Spleen (tissue), 7 donors: ENCODE results near the gene ARL5C.

ENCODE experiments used
- POLR2A ChIP-seq, 3 donors: fragments of 450-650 bp; IDR thresholded peaks; one replicate each; pipeline ENCODE4 v1.5.1; 2017; ENCODE audit warnings: antibody characterized with exemption in 3 of 3, mild to moderate bottlenecking in 1 of 3
- TF ChIP-seq, protein P1 (sequence below), 11 experiments: fragments of 200-600 bp in 7 of 11; fragments of 450-650 bp in 4 of 11; sonication (generic) in 4 of 11; IDR thresholded peaks in 8 of 11; conservative IDR thresholded peaks in 3 of 11; 1 replicate in 7 of 11; 2 replicates in 4 of 11; pipeline versions ENCODE4 v1.4.0 to v1.8.0; 2016 to 2021; ENCODE audit warnings: antibody characterized with exemption in 11 of 11, inconsistent platforms in 4 of 11, mild to moderate bottlenecking in 1 of 11
- donor health status: DM: no; HTN: no; CAD: no; lungs with moderate emphysema.
- donor health status: DM: no; HTN: no; CAD: no.
- donor health status: DM: no; HTN: no; CAD: no.

DNA sequence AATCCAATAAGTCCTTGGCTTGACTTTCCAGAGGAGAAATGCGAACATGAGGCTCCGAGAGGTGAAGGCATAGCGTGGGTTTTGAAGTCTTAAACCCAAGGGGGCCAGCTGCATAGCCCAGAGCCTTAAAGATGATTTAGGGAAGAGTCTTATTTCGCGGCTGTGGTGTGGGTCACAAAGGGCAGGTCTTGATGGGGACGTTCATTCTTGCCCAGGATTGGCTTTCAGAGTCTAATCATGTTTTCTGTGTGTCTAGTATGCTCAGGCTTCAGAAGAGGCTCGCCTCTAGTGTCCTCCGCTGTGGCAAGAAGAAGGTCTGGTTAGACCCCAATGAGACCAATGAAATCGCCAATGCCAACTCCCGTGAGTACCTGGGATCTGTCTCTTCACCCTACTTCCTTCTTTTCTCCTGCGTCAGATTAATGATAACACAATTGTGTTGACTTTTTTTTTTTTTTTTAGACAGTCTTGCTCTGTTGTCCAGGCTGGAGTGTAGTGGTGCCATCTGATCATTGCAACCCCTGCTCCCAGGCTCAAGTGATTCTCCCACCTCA, 35.1 kb upstream of the ARL5C start:
- TF ChIP-seq, protein P1, sequence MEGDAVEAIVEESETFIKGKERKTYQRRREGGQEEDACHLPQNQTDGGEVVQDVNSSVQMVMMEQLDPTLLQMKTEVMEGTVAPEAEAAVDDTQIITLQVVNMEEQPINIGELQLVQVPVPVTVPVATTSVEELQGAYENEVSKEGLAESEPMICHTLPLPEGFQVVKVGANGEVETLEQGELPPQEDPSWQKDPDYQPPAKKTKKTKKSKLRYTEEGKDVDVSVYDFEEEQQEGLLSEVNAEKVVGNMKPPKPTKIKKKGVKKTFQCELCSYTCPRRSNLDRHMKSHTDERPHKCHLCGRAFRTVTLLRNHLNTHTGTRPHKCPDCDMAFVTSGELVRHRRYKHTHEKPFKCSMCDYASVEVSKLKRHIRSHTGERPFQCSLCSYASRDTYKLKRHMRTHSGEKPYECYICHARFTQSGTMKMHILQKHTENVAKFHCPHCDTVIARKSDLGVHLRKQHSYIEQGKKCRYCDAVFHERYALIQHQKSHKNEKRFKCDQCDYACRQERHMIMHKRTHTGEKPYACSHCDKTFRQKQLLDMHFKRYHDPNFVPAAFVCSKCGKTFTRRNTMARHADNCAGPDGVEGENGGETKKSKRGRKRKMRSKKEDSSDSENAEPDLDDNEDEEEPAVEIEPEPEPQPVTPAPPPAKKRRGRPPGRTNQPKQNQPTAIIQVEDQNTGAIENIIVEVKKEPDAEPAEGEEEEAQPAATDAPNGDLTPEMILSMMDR (IDR thresholded peaks at IDR 0.05 in 8 of 11, conservative IDR thresholded peaks at IDR 0.05 in 3 of 11) = no peak
- TF ChIP-seq POLR2A (IDR thresholded peaks at IDR 0.05) = no peak
